PFSK-1 (cell line): ENCODE measurements around the gene ABCG1.

Experiments
- FOXP2 ChIP-seq: optimal IDR thresholded peaks from 2 replicates; pipeline ENCODE3; 2011; ENCODE audit warnings: borderline replicate concordance, control low read depth, inconsistent platforms; ENCODE audit not compliant: insufficient read depth; ENCODE audit errors: extremely low read length, extremely low read depth
- POLR2AphosphoS5 ChIP-seq: IDR thresholded peaks from 2 replicates; pipeline ENCODE4 v1.6.1; 2012; ENCODE audit warnings: low read depth, mild to moderate bottlenecking, control low read depth, low read length, moderate library complexity
- SIN3A ChIP-seq: IDR thresholded peaks from 2 replicates; pipeline ENCODE4 v1.6.1; 2012; ENCODE audit warnings: mild to moderate bottlenecking, low read length, moderate library complexity, borderline replicate concordance; ENCODE audit not compliant: insufficient read depth
- TAF1 ChIP-seq: IDR thresholded peaks from 2 replicates; pipeline ENCODE4 v1.6.1; 2012; ENCODE audit warnings: low read length, control low read depth, borderline replicate concordance; ENCODE audit not compliant: insufficient read depth
- TF ChIP-seq, protein P1 (sequence below), 2 experiments: IDR thresholded peaks; 2 replicates each; pipeline versions ENCODE4 v1.6.1 to v1.8.0; 2011 to 2012; ENCODE audit warnings: low read depth in 2 of 2, low read length in 2 of 2, control low read depth in 1 of 2, inconsistent platforms in 1 of 2, mild to moderate bottlenecking in 1 of 2, moderate library complexity in 1 of 2; ENCODE audit not compliant: insufficient read depth in 1 of 2

The ABCG1 gene

DNA sequence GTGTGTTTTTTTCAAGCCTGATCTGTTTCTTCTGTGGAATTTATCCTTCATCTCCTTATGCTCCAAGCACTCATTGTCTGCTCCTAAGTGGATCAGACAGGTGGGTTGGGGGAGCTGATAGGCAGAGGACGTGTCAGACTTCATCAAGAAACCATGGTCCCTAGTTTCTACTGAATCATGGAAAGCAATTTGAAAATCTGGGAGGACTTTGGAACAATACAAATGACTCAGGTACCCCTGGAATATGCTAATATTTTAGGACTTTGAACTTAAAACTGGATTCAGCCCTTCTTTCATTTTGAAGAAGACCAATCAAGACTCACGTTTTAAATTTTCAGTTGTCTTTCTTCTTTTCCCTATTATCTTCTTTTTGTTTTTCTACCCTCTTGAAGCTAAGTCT, 7.7 kb downstream of the ABCG1 start:
- TF ChIP-seq, protein P1, sequence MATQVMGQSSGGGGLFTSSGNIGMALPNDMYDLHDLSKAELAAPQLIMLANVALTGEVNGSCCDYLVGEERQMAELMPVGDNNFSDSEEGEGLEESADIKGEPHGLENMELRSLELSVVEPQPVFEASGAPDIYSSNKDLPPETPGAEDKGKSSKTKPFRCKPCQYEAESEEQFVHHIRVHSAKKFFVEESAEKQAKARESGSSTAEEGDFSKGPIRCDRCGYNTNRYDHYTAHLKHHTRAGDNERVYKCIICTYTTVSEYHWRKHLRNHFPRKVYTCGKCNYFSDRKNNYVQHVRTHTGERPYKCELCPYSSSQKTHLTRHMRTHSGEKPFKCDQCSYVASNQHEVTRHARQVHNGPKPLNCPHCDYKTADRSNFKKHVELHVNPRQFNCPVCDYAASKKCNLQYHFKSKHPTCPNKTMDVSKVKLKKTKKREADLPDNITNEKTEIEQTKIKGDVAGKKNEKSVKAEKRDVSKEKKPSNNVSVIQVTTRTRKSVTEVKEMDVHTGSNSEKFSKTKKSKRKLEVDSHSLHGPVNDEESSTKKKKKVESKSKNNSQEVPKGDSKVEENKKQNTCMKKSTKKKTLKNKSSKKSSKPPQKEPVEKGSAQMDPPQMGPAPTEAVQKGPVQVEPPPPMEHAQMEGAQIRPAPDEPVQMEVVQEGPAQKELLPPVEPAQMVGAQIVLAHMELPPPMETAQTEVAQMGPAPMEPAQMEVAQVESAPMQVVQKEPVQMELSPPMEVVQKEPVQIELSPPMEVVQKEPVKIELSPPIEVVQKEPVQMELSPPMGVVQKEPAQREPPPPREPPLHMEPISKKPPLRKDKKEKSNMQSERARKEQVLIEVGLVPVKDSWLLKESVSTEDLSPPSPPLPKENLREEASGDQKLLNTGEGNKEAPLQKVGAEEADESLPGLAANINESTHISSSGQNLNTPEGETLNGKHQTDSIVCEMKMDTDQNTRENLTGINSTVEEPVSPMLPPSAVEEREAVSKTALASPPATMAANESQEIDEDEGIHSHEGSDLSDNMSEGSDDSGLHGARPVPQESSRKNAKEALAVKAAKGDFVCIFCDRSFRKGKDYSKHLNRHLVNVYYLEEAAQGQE (IDR thresholded peaks at IDR 0.05; ENCODE audit: insufficient read depth in 1 of 2, low read depth in 2 of 2, low read length in 2 of 2) = no peak
- no peak for TF ChIP-seq FOXP2
- TF ChIP-seq SIN3A = no peak
- no peak for TF ChIP-seq TAF1
- no peak for TF ChIP-seq POLR2AphosphoS5

DNA sequence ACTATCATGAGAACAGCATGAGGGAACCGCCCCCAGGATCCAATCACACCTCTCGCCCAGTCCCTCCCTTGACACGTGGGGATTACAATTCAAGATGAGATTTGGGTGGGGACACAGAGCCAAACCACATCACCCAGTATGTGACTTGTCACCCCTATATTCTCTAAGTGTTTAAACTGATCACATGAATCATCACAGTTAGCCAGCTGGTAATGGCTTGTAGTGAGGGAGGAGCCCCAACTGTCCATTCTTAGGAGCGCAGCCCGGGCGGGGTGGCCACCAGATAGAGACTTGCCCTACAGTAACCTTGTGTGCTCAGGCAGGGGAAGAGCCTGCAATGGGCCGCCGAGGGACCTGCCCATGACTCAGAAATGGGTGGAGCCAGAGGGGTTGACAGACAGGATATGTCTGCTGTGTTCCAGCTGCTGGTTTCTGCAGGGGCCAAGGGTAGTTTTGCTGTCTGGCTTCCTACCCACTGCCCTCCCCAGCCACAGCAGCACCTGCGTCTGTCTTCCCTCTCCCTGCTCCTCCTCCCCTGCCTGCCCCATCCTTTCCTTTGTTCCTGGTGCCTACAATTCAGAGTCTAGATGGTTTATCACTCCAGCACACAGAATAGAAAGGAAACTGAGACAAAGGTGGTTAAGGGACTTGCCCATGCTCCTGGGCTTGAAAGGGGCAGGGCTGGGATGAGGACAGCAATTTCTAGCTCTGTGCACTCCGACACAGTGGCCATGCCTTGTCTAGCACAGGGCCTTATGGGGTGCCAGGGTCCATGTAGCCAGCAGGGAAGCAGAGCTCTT, 9.2 kb downstream of the ABCG1 start:
- no peak for TF ChIP-seq FOXP2
- no peak for TF ChIP-seq TAF1
- no peak for TF ChIP-seq SIN3A
- no peak for TF ChIP-seq POLR2AphosphoS5
- TF ChIP-seq, protein P1 (IDR thresholded peaks at IDR 0.05; ENCODE audit: insufficient read depth in 1 of 2, low read depth in 2 of 2, low read length in 2 of 2) = no peak

DNA sequence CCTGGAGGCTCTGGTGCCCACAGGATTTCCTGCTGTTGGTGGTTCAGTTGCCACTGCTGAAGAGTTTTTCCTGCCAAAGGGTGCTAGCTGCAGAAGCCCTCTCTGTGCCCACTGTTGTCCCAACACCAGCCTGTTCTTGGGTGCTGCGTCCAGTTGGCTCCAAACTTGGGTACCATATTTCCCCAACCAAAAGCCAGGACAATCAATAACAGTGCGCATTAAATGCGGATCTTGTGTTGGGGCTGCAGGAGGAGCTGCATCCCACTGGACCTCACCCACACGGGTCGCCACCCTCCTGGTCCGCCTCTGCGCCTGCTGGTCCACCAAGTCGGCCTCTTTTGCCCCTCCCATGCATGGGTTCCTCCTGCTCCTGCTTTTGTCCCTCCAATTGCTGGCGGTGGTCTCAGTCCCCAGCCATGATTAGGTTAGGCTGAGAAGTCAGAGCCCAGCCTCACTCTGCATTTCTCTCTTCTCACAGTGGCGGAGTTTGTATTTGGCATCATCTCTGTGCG, 9.8 kb downstream of the ABCG1 start:
- no peak for TF ChIP-seq POLR2AphosphoS5
- TF ChIP-seq FOXP2 = no peak
- no peak for TF ChIP-seq SIN3A
- TF ChIP-seq TAF1 = no peak
- TF ChIP-seq, protein P1 (IDR thresholded peaks at IDR 0.05; ENCODE audit: insufficient read depth in 1 of 2, low read depth in 2 of 2, low read length in 2 of 2) = no peak

DNA sequence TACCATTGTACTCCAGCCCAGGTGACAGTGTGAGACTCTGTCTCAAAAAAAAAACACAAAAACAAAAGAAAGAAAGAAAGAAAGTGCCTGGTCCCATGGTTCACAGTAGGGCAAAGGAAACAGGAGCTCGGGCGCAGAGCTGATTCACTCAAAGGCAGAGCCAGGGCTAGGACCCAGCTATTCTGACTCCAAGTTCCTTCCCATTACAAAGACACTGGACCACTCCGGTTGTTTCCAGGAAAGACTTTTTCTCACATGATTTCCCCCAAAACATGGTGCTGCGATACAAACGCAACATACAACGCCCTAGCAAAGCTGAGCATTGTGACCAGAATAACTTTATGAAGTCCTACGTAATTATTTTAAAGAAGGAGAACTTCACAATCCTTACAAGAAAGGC, 10.7 kb downstream of the ABCG1 start:
- TF ChIP-seq, protein P1 (IDR thresholded peaks at IDR 0.05; ENCODE audit: insufficient read depth in 1 of 2, low read depth in 2 of 2, low read length in 2 of 2) = no peak
- TF ChIP-seq POLR2AphosphoS5 = no peak
- no peak for TF ChIP-seq SIN3A
- TF ChIP-seq TAF1 = no peak
- TF ChIP-seq FOXP2 = no peak

DNA sequence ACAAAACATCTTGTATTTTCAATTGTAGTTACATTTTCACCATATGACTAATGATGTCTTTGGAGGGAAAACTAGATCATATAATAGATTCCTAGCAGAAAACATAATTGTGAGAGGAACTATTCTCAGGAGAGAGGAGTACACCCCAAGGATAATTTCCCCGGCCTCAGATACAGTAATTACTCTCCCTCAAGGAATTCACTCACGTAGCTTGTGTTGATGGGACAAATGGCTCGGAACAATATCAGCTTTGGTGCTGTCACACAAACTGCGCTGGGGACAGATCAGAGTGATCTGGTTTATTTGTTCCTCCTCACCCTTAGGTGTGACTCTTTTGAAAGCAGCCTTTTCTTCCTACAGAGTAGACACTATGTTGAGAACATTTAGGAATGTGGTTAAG, 11.2 kb downstream of the ABCG1 start:
- no peak for TF ChIP-seq TAF1
- no peak for TF ChIP-seq FOXP2
- TF ChIP-seq, protein P1 (IDR thresholded peaks at IDR 0.05; ENCODE audit: insufficient read depth in 1 of 2, low read depth in 2 of 2, low read length in 2 of 2) = no peak
- TF ChIP-seq SIN3A = no peak
- TF ChIP-seq POLR2AphosphoS5 = no peak
